ENCODE data around the gene AHRR.

The AHRR gene

GRCh38 chr5:370959-371810, 49.7 kb downstream of the AHRR start:
- in situ Hi-C loops (cut with HindIII; ENCODE audit: low pct_ligation_motif_present, low pct_unique_long_range_greater_than_20kb, low sequenced_read_pairs) = no loop called here
- no peak for DNase-seq

GRCh38 chr5:371811-372555, 50.5 kb downstream of the AHRR start:
- DNase-seq = no peak
- in situ Hi-C loops (cut with HindIII; ENCODE audit: low pct_ligation_motif_present, low pct_unique_long_range_greater_than_20kb, low sequenced_read_pairs) = no loop called here

- DNase-seq = no peak
These were observed 51.1 kb downstream of the AHRR start for GRCh38 chr5:372556-372995.

GRCh38 chr5:372996-373709, 51.6 kb downstream of the AHRR start:
- no peak for DNase-seq
- in situ Hi-C loops (cut with HindIII; ENCODE audit: low pct_ligation_motif_present, low pct_unique_long_range_greater_than_20kb, low sequenced_read_pairs) = no loop called here

More at GRCh38 chr5:372556-372995, 51.1 kb downstream of the AHRR start:
- in situ Hi-C loops (cut with HindIII; ENCODE audit: low pct_ligation_motif_present, low pct_unique_long_range_greater_than_20kb, low sequenced_read_pairs) = no loop called here

- in situ Hi-C loops (cut with HindIII; ENCODE audit: low pct_ligation_motif_present, low pct_unique_long_range_greater_than_20kb, low sequenced_read_pairs) = no loop called here
- DNase-seq = peak; percentile 58
These were observed 52.4 kb downstream of the AHRR start for GRCh38 chr5:373710-374602.

GRCh38 chr5:374631-375335, 53.3 kb downstream of the AHRR start:
- no peak for DNase-seq
- in situ Hi-C loops (cut with HindIII; ENCODE audit: low pct_ligation_motif_present, low pct_unique_long_range_greater_than_20kb, low sequenced_read_pairs) = no loop called here

GRCh38 chr5:375336-375920, 53.9 kb downstream of the AHRR start:
- no peak for DNase-seq
- in situ Hi-C loops (cut with HindIII; ENCODE audit: low pct_ligation_motif_present, low pct_unique_long_range_greater_than_20kb, low sequenced_read_pairs) = no loop called here

- in situ Hi-C loops (cut with HindIII; ENCODE audit: low pct_ligation_motif_present, low pct_unique_long_range_greater_than_20kb, low sequenced_read_pairs) = no loop called here
- DNase-seq = no peak
These were observed 54.6 kb downstream of the AHRR start for GRCh38 chr5:375921-376798.

- no peak for DNase-seq
- in situ Hi-C loops (cut with HindIII; ENCODE audit: low pct_ligation_motif_present, low pct_unique_long_range_greater_than_20kb, low sequenced_read_pairs) = no loop called here
These were observed 55.3 kb downstream of the AHRR start for GRCh38 chr5:376799-377325.

- in situ Hi-C loops (cut with HindIII; ENCODE audit: low pct_ligation_motif_present, low pct_unique_long_range_greater_than_20kb, low sequenced_read_pairs) = no loop called here
- no peak for DNase-seq
These were observed 55.9 kb downstream of the AHRR start for GRCh38 chr5:377326-377981.

- DNase-seq = no peak
- in situ Hi-C loops (cut with HindIII; ENCODE audit: low pct_ligation_motif_present, low pct_unique_long_range_greater_than_20kb, low sequenced_read_pairs) = no loop called here
These were observed 56.9 kb downstream of the AHRR start for GRCh38 chr5:378301-378891.

- DNase-seq = no peak
- in situ Hi-C loops (cut with HindIII; ENCODE audit: low pct_ligation_motif_present, low pct_unique_long_range_greater_than_20kb, low sequenced_read_pairs) = no loop called here
These were observed 57.6 kb downstream of the AHRR start for GRCh38 chr5:378976-379742.

GRCh38 chr5:380701-381309, 59.3 kb downstream of the AHRR start:
- in situ Hi-C loops (cut with HindIII; ENCODE audit: low pct_ligation_motif_present, low pct_unique_long_range_greater_than_20kb, low sequenced_read_pairs) = no loop called here
- no peak for DNase-seq

- in situ Hi-C loops (cut with HindIII; ENCODE audit: low pct_ligation_motif_present, low pct_unique_long_range_greater_than_20kb, low sequenced_read_pairs) = no loop called here
- DNase-seq = no peak
These were observed 61.6 kb downstream of the AHRR start for GRCh38 chr5:383066-383465.

Data from ACHN (cell line).